ENCODE results near the gene LZTS3. TPM values are rescaled to one million over a fixed set of nuclear protein-coding genes. Genes with fewer than 3 reads are reported as not detected.
A peak's percentile ranks its signal among the peaks of the same experiment; 100 is the strongest.
"Not testable (repeated sequence)": the region's sequence is repeated elsewhere in the genome, so short reads cannot be mapped to it uniquely, and the experiment has no call there.

The LZTS3 gene
- total RNA-seq, 1 donor from 2014 or later = 6.9 TPM

DNA sequence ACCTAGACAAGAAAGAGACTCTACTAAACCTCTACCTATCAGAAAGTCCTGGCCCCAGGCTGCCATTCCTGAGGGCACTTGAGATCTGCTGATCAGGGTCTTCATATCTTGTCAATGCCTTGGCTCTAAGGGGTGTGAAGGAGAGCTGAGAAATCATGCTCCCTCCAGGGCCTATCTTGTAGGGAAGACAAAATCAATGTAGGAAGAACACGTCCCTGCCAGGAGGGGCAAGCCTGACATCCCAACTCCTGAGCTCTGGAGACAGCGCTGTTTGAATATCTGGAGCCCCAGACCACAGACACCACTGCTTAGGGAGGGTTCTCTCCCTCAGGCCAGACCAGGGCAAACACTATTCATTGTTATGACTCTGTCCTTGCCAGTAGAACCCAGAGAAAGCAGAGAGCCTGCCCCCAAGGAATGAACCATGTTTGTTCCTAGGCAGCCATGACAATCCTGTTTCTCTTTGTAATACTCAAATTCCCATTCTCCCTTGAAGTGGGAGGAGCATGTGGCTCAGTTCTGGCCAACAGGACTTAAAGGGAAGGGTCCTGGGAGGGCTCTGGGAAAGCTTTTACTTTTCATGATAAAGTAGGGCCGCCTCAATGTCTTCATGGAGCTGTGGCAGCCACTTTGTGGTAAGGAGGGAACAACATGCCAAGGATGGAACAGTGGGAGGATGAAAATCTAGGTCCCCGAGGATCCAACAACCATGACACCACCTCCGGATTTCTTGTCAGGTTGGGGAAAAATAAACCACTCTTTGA is 11.9 kb downstream of the LZTS3 start:
- H3K4me3 Mint-ChIP-seq (ENCODE audit: unreplicated experiment) = no peak overlapping the region
- H3K27me3 Mint-ChIP-seq (ENCODE audit: unreplicated experiment) = no peaks in the 10 kb centered on the region
- no peak overlapping the region for H3K27ac Mint-ChIP-seq (ENCODE audit: unreplicated experiment)
- H3K9me3 Mint-ChIP-seq (ENCODE audit: unreplicated experiment) = no peaks in the 10 kb centered on the region
- TF ChIP-seq, protein P1, sequence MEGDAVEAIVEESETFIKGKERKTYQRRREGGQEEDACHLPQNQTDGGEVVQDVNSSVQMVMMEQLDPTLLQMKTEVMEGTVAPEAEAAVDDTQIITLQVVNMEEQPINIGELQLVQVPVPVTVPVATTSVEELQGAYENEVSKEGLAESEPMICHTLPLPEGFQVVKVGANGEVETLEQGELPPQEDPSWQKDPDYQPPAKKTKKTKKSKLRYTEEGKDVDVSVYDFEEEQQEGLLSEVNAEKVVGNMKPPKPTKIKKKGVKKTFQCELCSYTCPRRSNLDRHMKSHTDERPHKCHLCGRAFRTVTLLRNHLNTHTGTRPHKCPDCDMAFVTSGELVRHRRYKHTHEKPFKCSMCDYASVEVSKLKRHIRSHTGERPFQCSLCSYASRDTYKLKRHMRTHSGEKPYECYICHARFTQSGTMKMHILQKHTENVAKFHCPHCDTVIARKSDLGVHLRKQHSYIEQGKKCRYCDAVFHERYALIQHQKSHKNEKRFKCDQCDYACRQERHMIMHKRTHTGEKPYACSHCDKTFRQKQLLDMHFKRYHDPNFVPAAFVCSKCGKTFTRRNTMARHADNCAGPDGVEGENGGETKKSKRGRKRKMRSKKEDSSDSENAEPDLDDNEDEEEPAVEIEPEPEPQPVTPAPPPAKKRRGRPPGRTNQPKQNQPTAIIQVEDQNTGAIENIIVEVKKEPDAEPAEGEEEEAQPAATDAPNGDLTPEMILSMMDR (IDR thresholded peaks at IDR 0.05) = no peak
- no peak for DNase-seq (ENCODE audit: extremely low spot score, unreplicated experiment)
- H3K36me3 Mint-ChIP-seq (ENCODE audit: unreplicated experiment) = no peaks in the 10 kb centered on the region
- peaks cover 30% of the 10 kb centered on the region for H3K4me1 Mint-ChIP-seq (ENCODE audit: unreplicated experiment)

DNA sequence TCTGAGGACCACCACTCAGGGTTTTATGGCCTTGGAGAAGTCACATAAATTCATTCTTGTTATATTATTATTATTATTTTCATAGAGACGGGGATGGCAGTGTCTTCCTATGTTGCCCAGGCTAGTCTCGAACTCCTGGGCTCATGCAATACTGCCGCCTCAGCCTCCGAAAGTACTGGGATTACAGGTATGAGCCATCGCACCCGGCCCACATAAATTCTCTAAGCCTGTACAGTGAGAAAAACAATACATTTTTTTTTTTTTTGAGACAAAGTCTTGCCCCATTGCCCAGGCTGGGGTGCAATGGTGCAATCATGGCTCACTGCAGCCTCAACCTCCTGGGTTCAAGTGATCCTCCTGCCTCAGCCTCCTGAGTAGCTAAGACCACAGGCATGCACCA is 12.9 kb downstream of the LZTS3 start:
- Mint-ChIP-seq H3K4me1 (ENCODE audit: unreplicated experiment) (peaks cover 36% of the 10 kb centered on the region), H3K36me3 (ENCODE audit: unreplicated experiment) (no peaks in the 10 kb centered on the region), H3K27me3 (ENCODE audit: unreplicated experiment) (no peaks in the 10 kb centered on the region), H3K27ac (ENCODE audit: unreplicated experiment) (no peak overlapping the region), H3K9me3 (ENCODE audit: unreplicated experiment) (no peaks in the 10 kb centered on the region), H3K4me3 (ENCODE audit: unreplicated experiment) (peak overlapping the region; percentile 44)
- no peak for DNase-seq (ENCODE audit: extremely low spot score, unreplicated experiment)
- TF ChIP-seq, protein P1 (IDR thresholded peaks at IDR 0.05) = no peak

DNA sequence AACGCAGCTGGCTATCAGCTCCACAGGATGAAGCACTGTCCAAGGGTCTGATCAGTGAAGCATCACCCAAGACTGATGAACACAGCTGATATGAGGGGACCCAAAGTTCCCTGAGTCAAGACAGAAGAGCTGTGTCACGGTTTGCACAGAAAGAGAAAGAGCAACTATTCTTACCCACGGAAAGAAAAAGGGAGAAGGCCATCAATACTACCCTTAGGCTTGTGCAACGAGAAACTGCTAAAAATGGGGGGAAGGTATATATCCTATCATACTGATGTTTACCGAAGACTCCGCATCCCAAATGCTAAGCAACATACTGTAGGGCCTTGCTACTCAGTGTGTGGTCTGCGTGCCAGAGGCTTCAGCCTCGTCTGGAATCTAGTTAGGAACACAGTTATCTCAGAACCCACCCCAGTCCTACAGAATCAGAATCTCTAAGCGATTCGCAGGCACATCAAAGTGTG is 14.3 kb downstream of the LZTS3 start:
- TF ChIP-seq, protein P1 (IDR thresholded peaks at IDR 0.05) = no peak
- Mint-ChIP-seq H3K27me3 (ENCODE audit: unreplicated experiment) (no peaks in the 10 kb centered on the region), H3K9me3 (ENCODE audit: unreplicated experiment) (no peaks in the 10 kb centered on the region), H3K36me3 (ENCODE audit: unreplicated experiment) (peaks cover 2% of the 10 kb centered on the region), H3K27ac (ENCODE audit: unreplicated experiment) (peak overlapping the region; percentile 94), H3K4me1 (ENCODE audit: unreplicated experiment) (peaks cover 36% of the 10 kb centered on the region), H3K4me3 (ENCODE audit: unreplicated experiment) (peak overlapping the region; percentile 92)
- DNase-seq (ENCODE audit: extremely low spot score, unreplicated experiment) = no peak

DNA sequence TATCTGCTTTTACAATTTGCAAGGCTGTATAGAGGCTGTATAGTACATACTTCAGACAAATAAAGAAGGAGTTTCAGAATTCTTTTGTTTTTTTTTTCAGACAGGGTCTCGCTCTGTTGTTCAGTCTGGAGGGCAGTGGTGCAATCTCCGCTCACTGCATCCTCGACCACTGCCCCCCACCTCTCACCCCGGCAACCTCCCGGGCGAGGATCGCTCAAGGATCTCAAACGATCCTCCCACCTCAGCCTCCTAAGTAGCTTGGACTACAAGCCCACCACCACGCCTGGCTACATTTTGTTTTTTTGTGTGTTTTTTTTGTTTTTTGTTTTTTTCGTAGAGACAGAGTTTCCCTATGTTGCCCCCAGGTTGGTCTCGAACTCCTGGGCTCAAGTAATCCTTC is 15.5 kb downstream of the LZTS3 start:
- Mint-ChIP-seq H3K4me3 (ENCODE audit: unreplicated experiment) (peak overlapping the region; percentile 64), H3K9me3 (ENCODE audit: unreplicated experiment) (no peaks in the 10 kb centered on the region), H3K27me3 (ENCODE audit: unreplicated experiment) (no peaks in the 10 kb centered on the region), H3K4me1 (ENCODE audit: unreplicated experiment) (peaks cover 36% of the 10 kb centered on the region), H3K36me3 (ENCODE audit: unreplicated experiment) (peaks cover 4% of the 10 kb centered on the region), H3K27ac (ENCODE audit: unreplicated experiment) (peak overlapping the region; percentile 31)
- no peak for DNase-seq (ENCODE audit: extremely low spot score, unreplicated experiment)
- TF ChIP-seq, protein P1 (IDR thresholded peaks at IDR 0.05) = no peak

DNA sequence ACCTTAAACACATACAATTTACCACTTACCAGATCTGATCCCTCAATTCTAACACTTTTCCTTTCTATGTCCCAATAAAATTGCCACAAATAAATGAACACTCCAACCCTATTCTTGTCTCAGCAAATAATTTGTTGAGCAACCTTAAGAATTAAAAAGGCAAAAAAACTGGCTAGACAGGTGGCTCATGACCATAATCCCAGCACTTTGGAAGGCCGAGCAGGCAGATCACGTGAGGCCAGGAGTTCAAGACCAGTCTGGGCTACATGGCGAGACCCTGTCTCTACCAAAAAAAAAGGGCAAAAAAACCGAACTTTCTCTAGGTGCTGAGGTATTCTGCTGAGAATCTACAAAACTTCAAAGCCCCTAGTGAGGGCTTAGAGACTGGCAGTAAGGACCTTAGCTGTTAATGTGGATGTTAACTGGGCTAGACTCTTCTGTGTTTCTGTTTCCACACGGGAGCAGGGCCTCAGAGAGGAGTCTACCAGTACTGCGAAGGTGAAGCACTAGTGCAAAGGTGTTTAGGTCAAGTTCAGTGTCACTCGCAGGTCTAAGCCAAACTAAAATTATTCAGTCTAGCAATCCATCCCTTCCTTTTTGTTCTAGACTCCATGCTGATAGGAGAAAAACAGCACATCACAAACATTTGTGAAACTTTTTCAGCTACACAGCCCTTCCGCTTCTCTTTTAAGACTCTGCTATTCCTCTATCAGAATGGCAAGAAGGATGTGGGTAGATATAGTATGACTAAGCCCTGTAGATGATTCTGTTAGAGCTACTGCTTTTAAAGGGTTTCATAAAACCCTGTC is 16.3 kb downstream of the LZTS3 start:
- Mint-ChIP-seq H3K4me1 (ENCODE audit: unreplicated experiment) (peaks cover 38% of the 10 kb centered on the region), H3K4me3 (ENCODE audit: unreplicated experiment) (peak overlapping the region; percentile 64)
- no peak for DNase-seq (ENCODE audit: extremely low spot score, unreplicated experiment)

GRCh38 chr20:3152057-3152644 is 21.2 kb downstream of the LZTS3 start:
- H3K36me3 Mint-ChIP-seq (ENCODE audit: unreplicated experiment) = peaks cover 21% of the 10 kb centered on the region
- DNase-seq (ENCODE audit: extremely low spot score, unreplicated experiment); H3K27me3 Mint-ChIP-seq (ENCODE audit: unreplicated experiment); H3K4me3 Mint-ChIP-seq (ENCODE audit: unreplicated experiment); H3K9me3 Mint-ChIP-seq (ENCODE audit: unreplicated experiment): not testable (repeated sequence)
- peak overlapping the region; percentile 57 for H3K27ac Mint-ChIP-seq (ENCODE audit: unreplicated experiment)
- H3K4me1 Mint-ChIP-seq (ENCODE audit: unreplicated experiment) = peaks cover 17% of the 10 kb centered on the region

More for the DNA sequence above, 16.3 kb downstream of the LZTS3 start:
- TF ChIP-seq, protein P1 (IDR thresholded peaks at IDR 0.05) = no peak
- Mint-ChIP-seq H3K27me3 (ENCODE audit: unreplicated experiment) (no peaks in the 10 kb centered on the region), H3K27ac (ENCODE audit: unreplicated experiment) (peak overlapping the region; percentile 8), H3K36me3 (ENCODE audit: unreplicated experiment) (peaks cover 4% of the 10 kb centered on the region), H3K9me3 (ENCODE audit: unreplicated experiment) (no peaks in the 10 kb centered on the region)

Data from osteocyte (in vitro differentiated cells).